Thyroid gland (tissue), 4 donors: ENCODE results near the gene SCYGR7. TPM values are rescaled to one million over a fixed set of nuclear protein-coding genes. Genes with fewer than 3 reads are reported as not detected.

Experiments used
- DNase-seq, 2 donors: peaks; one replicate each; pipeline ENCODE4 v3.0.0-alpha.2; 2019
- H3K27ac ChIP-seq, 3 donors: fragments of 200-600 bp; sonication (generic); 1 replicate in 2 of 3; 2 replicates in 1 of 3; pipeline ENCODE4 v1.5.1; 2016 to 2019; ENCODE audit warnings: mild to moderate bottlenecking in 1 of 3, moderate library complexity in 1 of 3
- H3K27me3 ChIP-seq: fragments of 200-600 bp; sonication (generic); one replicate; pipeline ENCODE4 v1.5.1; 2019
- H3K36me3 ChIP-seq, 2 donors: fragments of 200-600 bp; sonication (generic); one replicate each; pipeline ENCODE4 v1.5.1; 2016 to 2019
- H3K4me1 ChIP-seq, 2 donors: fragments of 200-600 bp; sonication (generic); one replicate each; pipeline ENCODE4 v1.5.1; 2017 to 2019
- H3K4me3 ChIP-seq, 3 donors: fragments of 200-600 bp; sonication (generic); replicated peaks in 1 of 3; 1 replicate in 2 of 3; 2 replicates in 1 of 3; pipeline ENCODE4 v1.5.1; 2016; ENCODE audit warnings: mild to moderate bottlenecking in 1 of 3
- H3K9me3 ChIP-seq: fragments of 200-600 bp; sonication (generic); one replicate; pipeline ENCODE4 v1.5.1; 2017
- POLR2A ChIP-seq, 2 donors: fragments of 450-650 bp; IDR thresholded peaks; one replicate each; pipeline ENCODE4 v1.6.1; 2017; ENCODE audit warnings: antibody characterized with exemption in 2 of 2, mild to moderate bottlenecking in 2 of 2, moderate library complexity in 1 of 2
- WGBS, 2 donors: methylation state at CpG; one replicate each; pipeline ENCODE4 v1.1.5; 2017; 5-methylcytosine and 5-hydroxymethylcytosine counted together
- intact Hi-C: fragments of 100-400 bp; cut with DNase I; formaldehyde crosslinking; loops from one replicate; pipeline ENCODE4 v1.15.1; 2023
- small RNA-seq: library from RNA; depleted of rRNA; stranded (forward); fragments of <200 nt; gene quantifications from one replicate; pipeline ENCODE3, GENCODE V24; 2016
- total RNA-seq, 4 donors: library from RNA; depleted of rRNA; stranded (reverse); fragments of >200 nt; gene quantifications; one replicate each; pipeline ENCODE4 v1.2.3, GENCODE V29; 2016
- TF ChIP-seq, protein P1 (sequence below), 6 experiments: fragments of 200-600 bp in 3 of 6; fragments of 450-650 bp in 3 of 6; sonication (generic) in 3 of 6; IDR thresholded peaks; one replicate each; pipeline ENCODE4 v1.5.1; 2016 to 2019; ENCODE audit warnings: antibody characterized with exemption in 6 of 6, mild to moderate bottlenecking in 2 of 6, inconsistent platforms in 1 of 6, moderate library complexity in 1 of 6

Gene SCYGR7
- total RNA-seq, 4 donors from 2014 or later: not detected

GRCh38 chr2:227774895-227775842, 47.0 kb downstream of the SCYGR7 start:
- H3K27ac ChIP-seq: no peak overlapping the region
- no peak for TF ChIP-seq POLR2A (IDR thresholded peaks at IDR 0.05)
- TF ChIP-seq, protein P1, sequence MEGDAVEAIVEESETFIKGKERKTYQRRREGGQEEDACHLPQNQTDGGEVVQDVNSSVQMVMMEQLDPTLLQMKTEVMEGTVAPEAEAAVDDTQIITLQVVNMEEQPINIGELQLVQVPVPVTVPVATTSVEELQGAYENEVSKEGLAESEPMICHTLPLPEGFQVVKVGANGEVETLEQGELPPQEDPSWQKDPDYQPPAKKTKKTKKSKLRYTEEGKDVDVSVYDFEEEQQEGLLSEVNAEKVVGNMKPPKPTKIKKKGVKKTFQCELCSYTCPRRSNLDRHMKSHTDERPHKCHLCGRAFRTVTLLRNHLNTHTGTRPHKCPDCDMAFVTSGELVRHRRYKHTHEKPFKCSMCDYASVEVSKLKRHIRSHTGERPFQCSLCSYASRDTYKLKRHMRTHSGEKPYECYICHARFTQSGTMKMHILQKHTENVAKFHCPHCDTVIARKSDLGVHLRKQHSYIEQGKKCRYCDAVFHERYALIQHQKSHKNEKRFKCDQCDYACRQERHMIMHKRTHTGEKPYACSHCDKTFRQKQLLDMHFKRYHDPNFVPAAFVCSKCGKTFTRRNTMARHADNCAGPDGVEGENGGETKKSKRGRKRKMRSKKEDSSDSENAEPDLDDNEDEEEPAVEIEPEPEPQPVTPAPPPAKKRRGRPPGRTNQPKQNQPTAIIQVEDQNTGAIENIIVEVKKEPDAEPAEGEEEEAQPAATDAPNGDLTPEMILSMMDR (IDR thresholded peaks at IDR 0.05): no peak
- DNase-seq: no peak
- no peaks in the 10 kb centered on the region for H3K27me3 ChIP-seq
- WGBS, 2 donors: 88 to 90% methylated on average over 6 of the region's 6 CpGs
- H3K36me3 ChIP-seq: no peaks in the 10 kb centered on the region
- H3K9me3 ChIP-seq: no peaks in the 10 kb centered on the region
- intact Hi-C loops: loop anchor here (10.0 kb wide), 1 partner anchor 90 kb away; no protein-coding TSS in a partner anchor
- no peak overlapping the region for H3K4me3 ChIP-seq
- H3K4me1 ChIP-seq: no peaks in the 10 kb centered on the region

Small RNA genes within 50 kb of the gene (small RNA-seq; reads per million reads assigned to genes)
- gene RNA5SP121: not detected
- not detected for gene SNRPGP8

Other genes starting within 250 kb of the SCYGR7 start
- gene SCYGR2, start 129.4 kb upstream of the SCYGR7 start, total RNA-seq: not detected
- not detected for gene SCYGR3, start 113.5 kb upstream of the SCYGR7 start, total RNA-seq
- not detected for gene SCYGR4, start 110.8 kb upstream of the SCYGR7 start, total RNA-seq
- gene SCYGR5, start 61.5 kb upstream of the SCYGR7 start, total RNA-seq: not detected
- gene SLC19A3, start 10.3 kb upstream of the SCYGR7 start, total RNA-seq: 1 to 10 TPM in 1 of 4 donors, under 1 TPM in 3; 0.79 to 2.6 (median 0.86) TPM
- not detected for gene SCYGR6, start 3.6 kb upstream of the SCYGR7 start, total RNA-seq
- not detected for gene SCYGR8, start 17.6 kb downstream of the SCYGR7 start, total RNA-seq
- gene CCL20, start 85.5 kb downstream of the SCYGR7 start, total RNA-seq: not detected
- not detected for gene DAW1, start 143.3 kb downstream of the SCYGR7 start, total RNA-seq